GM19463 (cell line): Measurements from ENCODE around the gene MIGA1.
"Not testable (repeated sequence)": the region's sequence is repeated elsewhere in the genome, so short reads cannot be mapped to it uniquely, and the experiment has no call there.

Experiments
- ATAC-seq: cut with Tn5 transposase; IDR thresholded peaks from one replicate; pipeline ENCODE4 v1.9.1; 2021; ENCODE audit warnings: mild to moderate bottlenecking, moderate library complexity; ENCODE audit not compliant: unreplicated experiment

Gene MIGA1

GRCh38 chr1:77905603-77906002 is 126.2 kb downstream of the MIGA1 start:
- no peak for ATAC-seq

- ATAC-seq = no peak
These were observed 126.6 kb downstream of the MIGA1 start for GRCh38 chr1:77906019-77906545.

- ATAC-seq = no peak
These were observed 127.2 kb downstream of the MIGA1 start for GRCh38 chr1:77906624-77907023.

- ATAC-seq = no peak
These were observed 130.7 kb downstream of the MIGA1 start for GRCh38 chr1:77910116-77910515.

- not testable (repeated sequence) for ATAC-seq
These were observed 139.5 kb downstream of the MIGA1 start for GRCh38 chr1:77918918-77919317.

- no peak for ATAC-seq
These were observed 146.1 kb downstream of the MIGA1 start for GRCh38 chr1:77925518-77925917.

GRCh38 chr1:77925956-77926355 is 146.5 kb downstream of the MIGA1 start:
- no peak for ATAC-seq

- no peak for ATAC-seq
These were observed 147.3 kb downstream of the MIGA1 start for GRCh38 chr1:77926561-77927357.

GRCh38 chr1:77927414-77927813 is 148.0 kb downstream of the MIGA1 start:
- no peak for ATAC-seq
